NCI-H2029 treated with DMSO at 0.1 percent for 48 hours (cell line): ENCODE data around the gene SCIMP.
"Not testable (repeated sequence)": the region's sequence is repeated elsewhere in the genome, so short reads cannot be mapped to it uniquely, and the experiment has no call there.

Experiments used
- DNase-seq: peaks from one replicate; lab custom pipeline; 2025; lab: John Stamatoyannopoulos, UW

SCIMP gene

GRCh38 chr17:5234645-5235576 lies at the start of gene SCIMP:
TSS of gene SCIMP (minus strand) at chr17:5234860. CDS start at chr17:5234755, 105 bp downstream.
- DNase-seq: no peak

- no peak for DNase-seq
Observed at GRCh38 chr17:5283571-5284315, 49.1 kb upstream of the SCIMP start.

GRCh38 chr17:5282642-5283217 lies 48.1 kb upstream of the SCIMP start:
- no peak for DNase-seq

GRCh38 chr17:5281814-5282641 lies 47.4 kb upstream of the SCIMP start, which contains the start of gene RABEP1:
TSS of gene RABEP1 (plus strand) at chr17:5282284. CDS start at chr17:5282487, 203 bp downstream.
- DNase-seq: peak; percentile 24

- DNase-seq: no peak
Observed at GRCh38 chr17:5272322-5272721, 37.7 kb upstream of the SCIMP start.

GRCh38 chr17:5269241-5269960 lies 34.7 kb upstream of the SCIMP start:
- DNase-seq: no peak

- DNase-seq: no peak
Observed at GRCh38 chr17:5264893-5265292, 30.2 kb upstream of the SCIMP start.

- DNase-seq: no peak
Observed at GRCh38 chr17:5263441-5263840, 28.8 kb upstream of the SCIMP start.

- DNase-seq: no peak
Observed at GRCh38 chr17:5262416-5262991, 27.8 kb upstream of the SCIMP start.

GRCh38 chr17:5260542-5260941 lies 25.9 kb upstream of the SCIMP start:
- DNase-seq: no peak

- no peak for DNase-seq
Observed at GRCh38 chr17:5257124-5257523, 22.5 kb upstream of the SCIMP start.

- no peak for DNase-seq
Observed at GRCh38 chr17:5254903-5255521, 20.4 kb upstream of the SCIMP start.

GRCh38 chr17:5254414-5254813 lies 19.8 kb upstream of the SCIMP start:
- no peak for DNase-seq

- peak; percentile 8 for DNase-seq
Observed at GRCh38 chr17:5249615-5250014, 15.0 kb upstream of the SCIMP start.

GRCh38 chr17:5248821-5249479 lies 14.3 kb upstream of the SCIMP start:
- no peak for DNase-seq

- DNase-seq: no peak
Observed at GRCh38 chr17:5247621-5248020, 13.0 kb upstream of the SCIMP start.

GRCh38 chr17:5241861-5242671 lies 7.4 kb upstream of the SCIMP start:
- no peak for DNase-seq

- not testable (repeated sequence) for DNase-seq
Observed at GRCh38 chr17:5239769-5240168, 5.1 kb upstream of the SCIMP start.

GRCh38 chr17:5238333-5238732 lies 3.7 kb upstream of the SCIMP start:
- DNase-seq: no peak
